ENCODE measurements around the gene SLCO1C1.

Gene SLCO1C1

DNA sequence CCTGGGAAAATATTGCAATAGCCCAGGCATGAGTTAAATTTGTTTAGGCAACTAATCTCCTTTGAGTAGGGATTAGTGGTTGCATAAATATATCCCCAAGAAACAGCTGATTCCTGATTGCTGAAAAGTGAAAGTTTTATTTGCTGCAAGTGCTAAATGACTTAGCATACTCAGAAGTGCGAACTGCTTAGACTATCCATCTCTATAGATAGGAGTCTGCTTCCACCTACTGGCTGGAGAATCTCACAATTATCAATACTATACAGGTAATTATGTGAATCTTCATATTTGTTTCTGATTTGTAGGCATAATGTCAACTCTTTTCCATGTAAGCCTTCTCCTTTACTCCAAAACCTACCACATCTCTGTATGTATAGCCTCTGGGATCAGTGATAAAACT, 103.4 kb downstream of the SLCO1C1 start:
- DNase-seq = no peak

DNA sequence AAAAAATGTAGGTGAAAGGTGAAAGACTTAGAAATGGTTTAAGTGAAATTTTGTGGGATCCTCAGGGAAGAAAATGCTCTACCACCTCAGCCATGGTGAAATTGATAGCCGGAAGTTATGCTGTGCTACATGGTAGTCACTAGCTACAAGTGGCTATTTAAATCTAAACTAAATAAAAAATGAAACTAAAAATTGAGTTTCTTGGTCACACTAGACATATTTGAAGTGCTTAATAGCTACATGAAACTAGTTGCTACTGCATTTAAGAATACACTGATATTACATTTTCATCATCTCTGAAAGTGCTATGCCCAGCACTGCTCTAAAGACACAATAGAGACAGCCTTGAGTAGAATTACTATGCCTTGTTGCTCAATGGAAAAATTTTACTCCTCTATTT, 105.0 kb downstream of the SLCO1C1 start:
- no peak for DNase-seq

DNA sequence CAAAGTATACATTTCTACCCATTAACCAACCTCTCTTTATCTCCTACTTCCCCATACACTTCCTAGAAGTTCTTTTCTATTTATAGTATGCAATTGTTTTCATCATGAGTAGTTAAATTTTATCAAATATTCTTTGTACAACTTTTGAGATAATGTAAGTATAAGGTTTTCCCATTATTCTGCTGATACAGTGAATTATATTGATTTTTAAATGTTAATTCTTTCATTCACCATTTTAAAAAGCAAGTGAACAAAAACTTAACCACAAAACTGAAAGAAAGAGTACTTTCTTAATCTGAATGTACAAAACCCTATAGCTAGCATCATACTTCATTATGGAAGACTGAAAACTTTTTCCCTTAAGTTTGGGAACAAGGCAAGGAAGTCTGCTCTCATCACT, 105.9 kb downstream of the SLCO1C1 start:
- DNase-seq = no peak
